GM19193 (cell line): ENCODE measurements around the gene ZNF428.

ENCODE experiments used
- POLR2A ChIP-seq: IDR thresholded peaks from 4 replicates; pipeline ENCODE4 v1.6.1; 2011; ENCODE audit not compliant: insufficient read depth, insufficient read length; ENCODE audit errors: extremely low read depth

Gene ZNF428

GRCh38 chr19:43591904-43592772 is 27.3 kb downstream of the ZNF428 start:
- no peak for TF ChIP-seq POLR2A

DNA sequence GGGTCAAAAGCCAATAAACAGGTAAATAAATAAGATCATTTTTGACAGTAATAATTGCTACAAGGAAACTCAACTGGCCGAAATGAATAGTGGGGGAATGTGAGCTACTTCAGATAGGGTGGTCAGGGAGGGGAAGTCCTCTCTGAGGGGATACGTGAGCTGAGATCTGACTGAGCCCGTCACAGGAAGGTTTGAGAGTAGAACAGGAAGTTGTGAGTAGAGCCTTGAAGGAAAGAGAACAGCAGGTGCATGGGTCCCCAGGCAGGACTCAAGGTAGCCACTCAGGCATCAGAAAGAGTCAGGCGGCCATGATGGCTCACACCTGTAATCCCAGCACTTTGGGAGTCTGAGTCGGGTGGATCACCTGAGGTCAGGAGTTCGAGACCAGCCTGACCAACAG is 29.8 kb downstream of the ZNF428 start:
- TF ChIP-seq POLR2A = no peak

DNA sequence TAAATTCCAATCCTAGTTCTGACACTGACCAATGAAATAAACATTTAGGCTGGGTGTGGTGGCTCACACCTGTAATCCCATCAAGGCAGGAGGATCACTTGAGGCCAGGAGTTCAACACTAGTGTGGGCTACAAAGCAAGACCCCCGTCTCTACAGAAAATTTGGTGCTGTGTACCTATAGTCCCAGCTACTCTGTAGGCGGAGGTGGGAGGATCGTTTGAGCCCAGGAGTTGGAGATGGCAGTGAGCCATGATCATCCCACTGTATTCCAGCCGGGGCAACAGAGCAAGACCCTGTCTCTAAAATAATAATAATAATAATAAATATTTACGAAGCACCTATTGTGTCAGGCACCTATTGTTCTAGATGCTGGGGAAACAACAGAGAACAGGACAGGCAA is 30.2 kb downstream of the ZNF428 start:
- TF ChIP-seq POLR2A = no peak

- TF ChIP-seq POLR2A = no peak
Measured at GRCh38 chr19:43586346-43586745, 33.1 kb downstream of the ZNF428 start.

DNA sequence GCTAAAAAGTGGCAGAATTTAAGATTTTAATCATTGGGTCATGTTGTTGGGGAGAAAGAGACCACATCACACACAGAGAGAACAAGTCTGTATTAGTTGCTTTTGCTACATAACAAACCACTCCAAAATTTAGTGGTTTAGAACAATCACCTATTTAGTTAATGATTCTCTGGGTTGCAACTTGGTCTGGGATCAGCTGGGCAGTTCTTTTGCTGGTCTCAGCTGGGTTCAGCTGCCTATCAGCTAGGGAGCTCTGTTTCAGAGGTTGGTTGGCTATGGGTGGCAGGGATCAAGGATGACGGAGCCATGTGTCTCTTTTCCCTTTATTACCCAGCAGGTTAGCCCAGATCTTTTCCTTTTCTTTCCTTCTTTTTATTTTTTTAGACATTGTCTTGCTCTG is 34.9 kb downstream of the ZNF428 start:
- no peak for TF ChIP-seq POLR2A

- TF ChIP-seq POLR2A = no peak
Measured at GRCh38 chr19:43582495-43582894, 36.9 kb downstream of the ZNF428 start.

- no peak for TF ChIP-seq POLR2A
Measured at GRCh38 chr19:43581467-43581866, 38.0 kb downstream of the ZNF428 start.

DNA sequence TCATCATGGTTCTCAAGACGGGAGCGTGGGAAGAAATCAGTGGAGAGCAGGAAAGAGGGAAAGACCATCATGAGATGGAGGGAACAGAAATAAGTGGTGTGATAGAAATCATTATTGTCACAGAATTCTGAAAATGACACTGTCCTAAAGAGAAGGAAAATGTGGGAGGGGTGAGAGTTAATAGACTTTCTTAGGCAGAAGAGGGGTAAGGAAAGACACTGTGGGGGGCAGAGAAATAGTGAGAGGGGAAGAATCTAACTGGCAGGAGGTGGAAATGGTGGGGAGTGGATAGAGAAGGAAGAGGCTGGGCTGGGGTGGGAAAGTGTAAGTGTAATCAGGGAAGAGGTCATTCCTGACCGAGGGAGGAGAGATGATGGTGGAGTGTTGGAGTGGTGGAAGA is 40.6 kb downstream of the ZNF428 start:
- no peak for TF ChIP-seq POLR2A

DNA sequence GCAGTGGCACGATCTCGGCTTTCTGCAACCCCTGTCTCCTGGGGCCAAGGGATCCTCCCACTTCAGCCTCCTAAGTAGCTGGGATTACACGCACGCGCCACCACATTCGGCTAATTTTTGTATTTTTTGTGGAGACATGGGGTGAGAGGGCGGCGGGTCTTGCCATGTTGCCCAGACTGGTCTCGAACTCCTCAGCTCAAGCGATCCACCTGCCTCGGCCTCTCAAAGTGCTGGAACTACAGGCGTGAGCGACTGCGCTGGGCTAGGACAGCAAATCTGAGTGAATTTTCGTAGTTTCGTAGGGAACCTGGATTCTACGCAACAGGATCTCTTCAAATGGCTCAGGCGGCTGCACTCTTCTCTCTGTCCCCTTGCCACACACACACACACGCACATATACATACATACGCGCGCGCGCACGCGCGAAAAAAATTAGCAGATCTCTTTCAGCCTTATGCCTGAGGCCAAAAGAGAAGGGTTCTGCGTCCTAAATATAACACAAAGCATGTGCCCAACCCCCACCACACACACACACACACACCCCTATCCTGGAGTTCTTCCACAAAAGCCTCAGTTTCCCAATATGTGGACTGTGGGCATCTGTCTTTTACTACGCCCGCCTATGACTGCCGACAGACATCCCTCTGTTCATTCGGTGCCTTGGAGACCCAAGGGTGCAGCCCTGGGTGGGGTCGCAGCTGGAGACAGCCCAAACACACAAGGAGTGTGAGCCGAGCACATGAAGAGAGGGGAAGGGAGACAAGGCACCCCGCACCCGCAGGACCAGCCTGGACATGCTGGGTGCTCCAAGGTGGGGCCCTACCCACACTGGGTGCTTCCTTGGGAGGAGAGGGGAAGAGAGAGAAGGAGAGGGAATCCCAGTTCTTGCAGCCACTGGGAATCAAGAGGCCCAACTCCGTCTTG is 43.2 kb downstream of the ZNF428 start:
- TF ChIP-seq POLR2A = no peak

DNA sequence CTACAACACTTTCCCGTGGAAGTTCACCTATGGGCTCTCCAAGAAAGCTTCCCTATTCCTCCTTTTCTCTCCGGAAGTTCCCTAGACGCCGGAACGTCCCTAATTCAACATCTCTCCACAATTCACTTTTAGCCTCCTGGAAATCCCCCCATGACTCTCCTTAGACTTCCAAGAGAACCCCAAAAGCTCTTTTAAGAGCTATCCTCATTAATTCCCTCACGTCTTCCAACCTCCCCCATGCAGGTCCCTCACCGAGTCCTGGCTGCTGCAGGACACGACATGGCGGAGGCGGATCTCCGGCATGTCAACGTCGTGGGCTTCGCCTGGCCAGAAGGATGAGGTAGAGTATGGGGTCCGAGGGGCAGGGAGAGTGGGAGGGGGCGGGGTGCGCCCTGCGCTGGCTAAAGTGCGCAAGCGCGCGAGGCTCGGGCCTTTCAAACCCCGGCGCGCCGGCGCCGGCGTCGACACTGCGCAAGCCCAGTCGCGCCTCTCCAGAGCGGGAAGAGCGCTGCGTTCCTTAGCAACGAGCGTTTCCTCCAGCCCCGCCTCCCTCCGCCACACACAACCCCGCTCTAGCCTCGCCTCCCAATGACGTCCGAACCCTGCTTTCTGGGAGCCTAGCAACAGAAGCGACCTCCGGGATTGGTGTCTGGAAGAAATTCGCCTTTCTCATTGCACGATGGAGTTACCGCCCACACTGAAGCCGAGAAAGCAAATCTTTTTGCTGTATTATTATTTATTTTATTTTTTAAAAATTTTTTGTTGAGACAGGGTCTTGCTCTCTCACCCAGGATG is 44.1 kb downstream of the ZNF428 start, which contains the start of the genes PINLYP and XRCC1:
Gene PINLYP (plus strand): TSS at position 646 of the 795 bp plus-strand sequence. CDS start 1,391 bp downstream, outside the sequence.
Gene XRCC1 (minus strand): TSS at position 372 of the 795 bp plus-strand sequence. CDS start 69 bp downstream, at position 303.
- TF ChIP-seq POLR2A = peak; percentile 62

GRCh38 chr19:43574424-43575155 is 44.8 kb downstream of the ZNF428 start:
- TF ChIP-seq POLR2A = no peak

DNA sequence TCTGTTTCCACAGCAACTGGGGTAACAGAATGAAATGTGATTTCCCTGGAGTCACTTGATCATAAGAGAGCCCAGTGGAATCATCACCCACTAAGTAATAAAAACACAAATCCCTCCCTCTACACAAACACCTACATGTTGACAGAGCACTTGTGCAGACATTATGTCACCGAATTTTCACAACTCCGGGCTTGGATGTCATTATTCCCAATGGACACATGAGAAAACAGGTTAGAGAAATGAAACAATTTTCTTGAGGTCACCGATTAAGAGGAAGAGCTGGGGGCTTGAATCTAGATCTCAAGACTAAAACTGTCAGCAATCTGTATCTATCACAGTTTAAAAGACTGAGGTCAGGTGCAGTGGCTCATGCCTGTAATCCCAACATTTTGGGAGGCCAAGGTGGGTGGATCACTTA is 47.2 kb downstream of the ZNF428 start:
- TF ChIP-seq POLR2A = no peak

- no peak for TF ChIP-seq POLR2A
Measured at GRCh38 chr19:43570174-43570791, 49.1 kb downstream of the ZNF428 start.
